ENCODE results near the gene GRIP2.

GRIP2 gene

GRCh38 chr3:14581334-14582044 lies 41.3 kb upstream of the GRIP2 start:
- no peak for DNase-seq (ENCODE audit: extremely low read depth, low read depth)
- no peak for TF ChIP-seq CTCF (IDR thresholded peaks at IDR 0.05; ENCODE audit: low read depth, low read length, missing control alignments)

GRCh38 chr3:14577897-14578296 lies 37.8 kb upstream of the GRIP2 start:
- TF ChIP-seq CTCF (IDR thresholded peaks at IDR 0.05; ENCODE audit: low read depth, low read length, missing control alignments) = no peak
- H3K4me3 ChIP-seq (replicated peaks; ENCODE audit: low read depth, low read length) = no peak overlapping the region
- no peak for DNase-seq (ENCODE audit: extremely low read depth, low read depth)

More at GRCh38 chr3:14581334-14582044, 41.3 kb upstream of the GRIP2 start:
- no peak overlapping the region for H3K4me3 ChIP-seq (replicated peaks; ENCODE audit: low read depth, low read length)

- DNase-seq (ENCODE audit: extremely low read depth, low read depth) = no peak
- H3K4me3 ChIP-seq (replicated peaks; ENCODE audit: low read depth, low read length) = no peak overlapping the region
- no peak for TF ChIP-seq CTCF (IDR thresholded peaks at IDR 0.05; ENCODE audit: low read depth, low read length, missing control alignments)
These were observed 36.0 kb upstream of the GRIP2 start for GRCh38 chr3:14576163-14576562.

GRCh38 chr3:14574183-14574582 lies 34.0 kb upstream of the GRIP2 start:
- H3K4me3 ChIP-seq (replicated peaks; ENCODE audit: low read depth, low read length) = no peak overlapping the region
- DNase-seq (ENCODE audit: extremely low read depth, low read depth) = no peak
- no peak for TF ChIP-seq CTCF (IDR thresholded peaks at IDR 0.05; ENCODE audit: low read depth, low read length, missing control alignments)

GRCh38 chr3:14573706-14574105 lies 33.6 kb upstream of the GRIP2 start:
- no peak overlapping the region for H3K4me3 ChIP-seq (replicated peaks; ENCODE audit: low read depth, low read length)
- no peak for TF ChIP-seq CTCF (IDR thresholded peaks at IDR 0.05; ENCODE audit: low read depth, low read length, missing control alignments)
- DNase-seq (ENCODE audit: extremely low read depth, low read depth) = no peak

GRCh38 chr3:14570864-14571263 lies 30.7 kb upstream of the GRIP2 start:
- H3K4me3 ChIP-seq (replicated peaks; ENCODE audit: low read depth, low read length) = no peak overlapping the region
- TF ChIP-seq CTCF (IDR thresholded peaks at IDR 0.05; ENCODE audit: low read depth, low read length, missing control alignments) = no peak
- no peak for DNase-seq (ENCODE audit: extremely low read depth, low read depth)

- H3K4me3 ChIP-seq (replicated peaks; ENCODE audit: low read depth, low read length) = no peak overlapping the region
- DNase-seq (ENCODE audit: extremely low read depth, low read depth) = no peak
- TF ChIP-seq CTCF (IDR thresholded peaks at IDR 0.05; ENCODE audit: low read depth, low read length, missing control alignments) = no peak
These were observed 29.9 kb upstream of the GRIP2 start for GRCh38 chr3:14570089-14570488.

Measured in HFF-Myc (cell line).